GM19035 (cell line): ENCODE results near the gene FBXW11.

Source experiments
- ATAC-seq: cut with Tn5 transposase; IDR thresholded peaks from one replicate; pipeline ENCODE4 v1.9.1; 2021; ENCODE audit not compliant: unreplicated experiment

FBXW11 gene

GRCh38 chr5:171813813-171814490, 192.5 kb downstream of the FBXW11 start:
- no peak for ATAC-seq

- no peak for ATAC-seq
These were observed 193.2 kb downstream of the FBXW11 start for GRCh38 chr5:171813270-171813669.
